Measurements from ENCODE around the gene ZNF441.

ZNF441 gene

GRCh38 chr19:11814029-11814699 lies 47.4 kb downstream of the ZNF441 start, which contains the start of gene ZNF440 (continued):
- TF ChIP-seq ZBTB48 (tag by site-specific recombination; IDR thresholded peaks at IDR 0.05) (0 out of 2 replicates have a peak, but pooled peaks have one; percentile 47), ZNF239 (tag by site-specific recombination; IDR thresholded peaks at IDR 0.05) (0 out of 2 replicates have a peak, but pooled peaks have one; percentile 40), PATZ1 (tag by site-specific recombination; IDR thresholded peaks at IDR 0.05) (peak; percentile 75), PRDM2 (tag by site-specific recombination; IDR thresholded peaks at IDR 0.05; ENCODE audit: borderline replicate concordance) (no peak), ZBTB10 (tag by site-specific recombination; IDR thresholded peaks at IDR 0.05) (peak; percentile 28; the same call in 1 of the 2 replicates), ZNF560 (tag by site-specific recombination; IDR thresholded peaks at IDR 0.05; ENCODE audit: borderline replicate concordance) (no peak), ELK4 (IDR thresholded peaks at IDR 0.05; ENCODE audit: borderline replicate concordance, low read depth, low read length) (no peak), ZNF510 (tag by site-specific recombination; IDR thresholded peaks at IDR 0.05; ENCODE audit: insufficient replicate concordance) (peak; percentile 20), KLF8 (tag by site-specific recombination; IDR thresholded peaks at IDR 0.05) (peak; percentile 22; the same call in 1 of the 2 replicates), KLF1 (tag by site-specific recombination; IDR thresholded peaks at IDR 0.05) (peak; percentile 45; the same call in 1 of the 2 replicates), REST (tag by site-specific recombination; IDR thresholded peaks at IDR 0.05) (peak; percentile 59), ZFP69B (tag by site-specific recombination; IDR thresholded peaks at IDR 0.05) (no peak), ZNF639 (tag by site-specific recombination; IDR thresholded peaks at IDR 0.05) (no peak; the same call in 1 of the 2 replicates), ZNF629 (tag by site-specific recombination; IDR thresholded peaks at IDR 0.05) (peak; percentile 47), ZNF366 (tag by site-specific recombination; conservative IDR thresholded peaks at IDR 0.05) (peak; percentile 67; the same call in 1 of the 2 replicates), ZNF692 (tag by site-specific recombination; IDR thresholded peaks at IDR 0.05) (0 out of 2 replicates have a peak, but pooled peaks have one; percentile 51), ZNF423 (tag by site-specific recombination; IDR thresholded peaks at IDR 0.05) (no peak), ZNF174 (tag by site-specific recombination; IDR thresholded peaks at IDR 0.05) (no peak), KLF9 (tag by site-specific recombination; IDR thresholded peaks at IDR 0.05; ENCODE audit: low read depth) (no peak)

Data from HEK293 (cell line).